ENCODE measurements around the gene RAB11FIP4.

DNA sequence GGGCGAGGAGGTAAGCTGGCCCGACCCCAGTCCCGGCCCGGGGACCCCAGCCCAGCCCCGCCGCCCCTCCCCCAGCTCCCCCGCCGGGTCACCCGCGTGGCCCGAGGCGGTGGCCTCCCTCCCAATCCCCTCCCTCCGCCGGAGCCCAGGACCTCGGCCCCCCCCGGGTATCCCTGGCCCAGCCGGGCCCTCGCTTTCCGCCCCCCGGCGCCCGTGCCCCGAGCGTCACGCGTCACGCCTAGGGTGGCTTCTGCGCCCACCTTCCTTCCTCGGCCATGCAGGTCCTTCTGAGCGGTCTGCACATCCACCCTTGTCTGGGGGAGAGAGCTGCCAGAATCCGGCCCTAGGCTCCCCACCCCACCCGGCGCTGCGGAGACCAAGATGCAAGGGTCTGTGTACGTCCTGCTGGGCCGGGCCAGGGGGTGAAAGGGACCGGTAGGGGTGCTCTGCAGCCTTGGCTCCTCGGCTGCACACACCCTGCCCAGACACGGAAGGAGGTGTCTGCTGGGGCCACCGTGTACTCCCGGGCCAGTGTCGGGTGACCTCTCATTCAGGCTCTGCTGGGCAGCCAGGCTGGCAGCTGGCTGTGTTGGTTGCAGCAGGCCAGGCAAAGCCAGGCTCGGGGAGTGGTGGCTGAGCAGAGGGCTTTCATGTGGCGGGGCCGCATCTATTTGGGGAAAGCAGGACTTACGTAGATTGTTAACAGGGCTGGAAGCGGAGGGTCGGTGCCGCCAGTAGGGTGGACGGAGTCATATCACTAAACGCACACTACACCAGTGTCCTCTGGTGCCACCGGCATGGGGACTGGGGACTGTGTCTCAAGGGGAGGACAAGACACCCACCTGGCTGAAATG lies 754 bp downstream of the RAB11FIP4 start:
- no peak for TF ChIP-seq CTCF (IDR thresholded peaks at IDR 0.05; ENCODE audit: insufficient read depth, low read length, poor library complexity, severe bottlenecking)
- TF ChIP-seq EZH2phosphoT487 (conservative IDR thresholded peaks at IDR 0.05; ENCODE audit: low read length): no peak
